GM08714 (cell line): ENCODE results near the gene GSTM3.
"Not testable (repeated sequence)": the region's sequence is repeated elsewhere in the genome, so short reads cannot be mapped to it uniquely, and the experiment has no call there.

Source experiments
- H3K4me3 ChIP-seq: fragments of 200-500 bp; sonication (Bioruptor generic); 2 replicates; pipeline ENCODE4 v1.5.1; 2014; ENCODE audit warnings: mild to moderate bottlenecking, low read length, inconsistent platforms
- ZNF274 ChIP-seq: IDR thresholded peaks from 2 replicates; pipeline ENCODE4 v1.6.1; 2012; ENCODE audit warnings: mild to moderate bottlenecking, low read depth, low read length

The GSTM3 gene

DNA sequence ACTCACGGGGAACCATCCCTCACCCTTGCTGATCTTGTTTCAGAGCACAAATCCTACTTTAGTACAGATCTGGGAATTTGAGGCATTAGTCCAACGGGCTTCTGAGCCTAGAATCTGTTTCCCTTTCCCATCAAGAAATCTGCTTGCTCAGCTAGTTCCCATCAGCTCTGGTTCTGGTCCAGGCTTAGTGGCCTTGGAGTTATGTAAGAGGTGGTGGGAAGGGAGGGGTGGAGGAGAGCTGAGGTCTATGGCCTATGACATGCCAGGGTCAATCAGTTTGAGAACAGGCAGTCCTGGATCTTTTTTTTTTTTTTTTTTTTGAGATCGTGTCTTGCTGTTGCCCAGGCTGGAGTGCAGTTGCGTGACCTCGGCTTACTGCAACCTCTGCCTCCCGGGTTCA is 49.1 kb downstream of the GSTM3 start:
- no peak for TF ChIP-seq ZNF274
- H3K4me3 ChIP-seq, result no peak overlapping the region

DNA sequence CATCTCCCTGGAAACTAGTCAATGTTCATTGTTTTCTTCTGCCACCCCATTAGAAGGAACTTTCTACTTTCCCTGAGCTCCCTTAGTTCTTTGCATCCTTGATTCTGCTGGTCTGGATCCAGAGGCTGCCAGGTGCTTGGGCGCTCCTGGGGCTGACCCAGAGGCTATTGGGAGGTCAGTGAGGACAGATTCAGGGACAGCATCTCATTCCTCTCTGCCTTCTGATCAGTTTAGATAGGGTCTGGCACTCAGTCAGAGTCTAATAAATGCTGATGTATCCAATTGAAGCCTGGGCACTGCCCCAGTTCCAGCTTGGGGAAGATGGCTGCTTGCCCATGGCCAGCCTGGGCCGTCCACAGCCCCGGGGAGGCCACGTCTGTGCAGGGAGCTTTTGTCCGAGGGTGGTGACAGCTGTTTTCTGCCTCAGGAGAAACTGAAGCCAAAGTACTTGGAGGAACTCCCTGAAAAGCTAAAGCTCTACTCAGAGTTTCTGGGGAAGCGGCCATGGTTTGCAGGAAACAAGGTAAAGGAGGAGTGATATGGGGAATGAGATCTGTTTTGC is 50.9 kb downstream of the GSTM3 start:
- TF ChIP-seq ZNF274, result no peak
- no peak overlapping the region for H3K4me3 ChIP-seq

DNA sequence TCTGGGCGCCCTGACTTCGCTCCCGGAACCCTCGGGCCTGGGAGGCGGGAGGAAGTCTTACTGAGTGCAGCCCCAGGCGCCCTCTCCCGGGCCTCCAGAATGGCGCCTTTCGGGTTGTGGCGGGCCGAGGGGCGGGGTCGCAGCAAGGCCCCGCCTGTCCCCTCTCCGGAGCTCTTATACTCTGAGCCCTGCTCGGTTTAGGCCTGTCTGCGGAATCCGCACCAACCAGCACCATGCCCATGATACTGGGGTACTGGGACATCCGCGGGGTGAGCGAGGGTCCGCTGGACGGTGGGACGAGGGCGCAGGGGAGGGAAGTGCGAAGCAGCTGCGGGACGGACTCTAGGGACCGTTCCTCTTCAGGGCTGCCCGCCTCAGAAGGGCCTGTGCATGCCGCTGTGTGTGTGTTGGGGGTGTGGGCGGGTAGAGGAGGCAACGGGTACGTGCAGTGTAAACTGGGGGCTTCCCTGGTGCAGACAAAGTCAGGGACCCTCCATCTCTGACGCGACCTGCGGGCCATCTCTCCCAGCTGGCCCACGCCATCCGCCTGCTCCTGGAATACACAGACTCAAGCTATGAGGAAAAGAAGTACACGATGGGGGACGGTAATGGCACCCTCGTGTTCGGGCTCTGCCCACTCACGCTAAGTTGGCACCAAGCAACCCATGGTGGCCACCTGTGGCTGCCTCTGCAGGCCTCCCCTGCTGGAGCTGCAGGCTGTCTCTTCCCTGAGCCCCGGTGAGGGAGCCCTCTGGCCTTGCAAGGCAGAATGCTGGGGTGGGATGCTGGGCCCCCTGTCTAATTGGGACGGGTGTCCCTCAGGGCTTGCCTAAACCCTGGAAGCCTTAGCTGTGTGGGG is 53.0 kb downstream of the GSTM3 start, which contains the start of gene GSTM1:
Gene GSTM1, plus strand, starts transcription at position 177 of the 859 bp plus-strand sequence. Its CDS starts 57 bp downstream, at position 234.
- TF ChIP-seq ZNF274, result no peak
- no peak within 1 kb of the TSS for H3K4me3 ChIP-seq

DNA sequence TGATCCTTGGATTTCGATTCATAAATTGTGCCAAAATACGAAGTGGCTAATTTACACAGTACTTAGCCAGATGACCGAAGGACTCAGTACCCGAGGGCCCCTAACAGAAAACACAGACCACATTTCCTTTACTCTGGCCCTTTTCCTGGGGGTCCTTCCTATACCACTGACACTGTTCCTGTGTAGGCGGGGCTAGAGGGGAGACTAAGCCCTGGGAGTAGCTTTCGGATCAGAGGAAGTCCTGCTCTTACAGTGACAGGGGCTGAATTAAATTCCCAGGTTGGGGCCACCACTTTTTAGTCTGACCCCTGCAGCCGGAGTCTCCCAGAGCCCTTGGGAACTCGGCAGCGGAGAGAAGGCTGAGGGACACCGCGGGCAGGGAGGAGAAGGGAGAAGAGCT is 53.7 kb downstream of the GSTM3 start:
- H3K4me3 ChIP-seq, result not testable (repeated sequence)

DNA sequence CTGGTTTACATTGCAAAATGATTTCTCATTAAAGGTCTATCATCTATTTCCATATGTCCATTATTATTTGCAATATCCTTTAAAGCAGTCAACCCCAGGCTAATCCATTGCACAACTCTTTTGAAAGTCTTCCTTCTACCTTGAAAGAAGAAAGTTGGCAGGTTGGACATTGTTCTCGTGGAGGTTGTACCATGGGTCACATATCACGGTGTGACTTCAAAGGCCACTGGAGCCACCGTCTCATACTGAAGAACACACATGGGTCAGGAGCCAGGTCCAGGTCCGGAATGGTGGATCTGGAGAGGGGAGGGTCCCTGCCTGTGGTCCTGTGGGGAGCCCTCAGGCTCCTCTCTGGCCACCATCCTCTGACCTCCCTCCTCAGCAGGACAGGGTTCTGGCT is 54.9 kb downstream of the GSTM3 start:
- not testable (repeated sequence) for H3K4me3 ChIP-seq

DNA sequence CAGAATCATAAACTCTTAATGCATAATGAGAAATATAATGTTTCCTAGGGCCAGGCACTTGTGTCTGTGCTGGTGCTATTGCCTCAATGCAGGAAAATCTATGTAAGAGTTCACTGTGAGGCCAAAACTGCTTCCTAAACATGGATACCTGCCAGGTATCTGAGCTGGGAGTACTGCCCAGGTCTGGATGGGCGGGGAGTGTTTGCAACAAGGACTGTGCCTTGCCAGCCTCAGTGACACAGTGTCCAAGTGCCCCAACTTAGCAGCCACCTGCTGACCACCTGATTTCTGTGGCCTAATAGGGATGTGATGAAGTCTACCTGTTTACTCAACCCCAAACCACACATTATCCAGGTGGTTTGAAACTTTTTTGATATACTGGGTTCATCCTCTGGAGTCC is 55.4 kb downstream of the GSTM3 start:
- H3K4me3 ChIP-seq, result not testable (repeated sequence)

DNA sequence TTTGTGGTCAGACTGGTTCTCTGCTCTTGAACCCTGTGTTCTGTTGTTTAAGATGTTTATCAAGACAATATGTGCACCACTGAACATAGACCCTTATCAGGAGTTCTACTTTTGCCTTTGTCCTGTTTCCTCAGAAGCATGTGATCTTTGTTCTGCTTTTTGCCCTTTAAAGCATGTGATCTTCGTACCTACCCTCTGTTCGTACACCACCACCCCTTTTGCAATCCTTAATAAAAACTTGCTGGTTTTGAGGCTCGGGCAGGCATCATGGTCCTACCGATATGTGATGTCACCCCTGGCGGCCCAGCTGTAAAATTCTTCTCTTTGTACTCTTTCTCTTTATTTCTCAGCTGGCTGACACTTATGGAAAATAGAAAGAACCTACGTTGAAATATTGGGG is 56.1 kb downstream of the GSTM3 start:
- not testable (repeated sequence) for H3K4me3 ChIP-seq
